ENCODE measurements around the gene PRKACB. TPM values are rescaled to one million over a fixed set of nuclear protein-coding genes. Genes with fewer than 3 reads are reported as not detected.

The PRKACB gene
- total RNA-seq = 21.1 and 31.9 TPM in 2 replicates
- polyA plus RNA-seq (2012) = 14.6 TPM

GRCh38 chr1:84143796-84144565 is at the start of gene PRKACB:
Gene PRKACB (plus strand): TSS chr1:84144271. CDS start chr1:84144362, 91 bp downstream.
- no peak for DNase-seq (ENCODE audit: low read depth)

GRCh38 chr1:84095308-84095707 is 48.8 kb upstream of the PRKACB start:
- no peak for DNase-seq (ENCODE audit: low read depth)

GRCh38 chr1:84096176-84096575 is 47.9 kb upstream of the PRKACB start:
- no peak for DNase-seq (ENCODE audit: low read depth)

- no peak for DNase-seq (ENCODE audit: low read depth)
These were observed 42.9 kb upstream of the PRKACB start for GRCh38 chr1:84101204-84101603.

- DNase-seq (ENCODE audit: low read depth) = peak; percentile 93
These were observed 40.7 kb upstream of the PRKACB start for GRCh38 chr1:84103197-84103992.

- DNase-seq (ENCODE audit: low read depth) = peak; percentile 65
These were observed 36.5 kb upstream of the PRKACB start for GRCh38 chr1:84107538-84107937.

- no peak for DNase-seq (ENCODE audit: low read depth)
These were observed 36.1 kb upstream of the PRKACB start for GRCh38 chr1:84107955-84108354.

- no peak for DNase-seq (ENCODE audit: low read depth)
These were observed 35.0 kb upstream of the PRKACB start for GRCh38 chr1:84108900-84109578.

- no peak for DNase-seq (ENCODE audit: low read depth)
These were observed 33.4 kb upstream of the PRKACB start for GRCh38 chr1:84110629-84111028.

- DNase-seq (ENCODE audit: low read depth) = no peak
These were observed 27.5 kb upstream of the PRKACB start for GRCh38 chr1:84116558-84116957.

- peak; percentile 80 for DNase-seq (ENCODE audit: low read depth)
These were observed 26.2 kb upstream of the PRKACB start for GRCh38 chr1:84117868-84118267.

GRCh38 chr1:84121360-84121759 is 22.7 kb upstream of the PRKACB start:
- no peak for DNase-seq (ENCODE audit: low read depth)

GRCh38 chr1:84122780-84123382 is 21.2 kb upstream of the PRKACB start:
- peak; percentile 67 for DNase-seq (ENCODE audit: low read depth)

- no peak for DNase-seq (ENCODE audit: low read depth)
These were observed 10.6 kb upstream of the PRKACB start for GRCh38 chr1:84133479-84133878.

GRCh38 chr1:84135341-84135740 is 8.7 kb upstream of the PRKACB start:
- DNase-seq (ENCODE audit: low read depth) = no peak

- no peak for DNase-seq (ENCODE audit: low read depth)
These were observed 2.7 kb upstream of the PRKACB start for GRCh38 chr1:84141182-84142003.

- DNase-seq (ENCODE audit: low read depth) = no peak
These were observed 997 bp downstream of the PRKACB start for GRCh38 chr1:84145068-84145467.

- DNase-seq (ENCODE audit: low read depth) = no peak
These were observed 2.5 kb downstream of the PRKACB start for GRCh38 chr1:84146411-84147032.

- no peak for DNase-seq (ENCODE audit: low read depth)
These were observed 4.7 kb downstream of the PRKACB start for GRCh38 chr1:84148758-84149157.

- no peak for DNase-seq (ENCODE audit: low read depth)
These were observed 8.6 kb downstream of the PRKACB start for GRCh38 chr1:84152649-84153056.
